GM23338 (cell line): ENCODE results near the gene NIF3L1. TPM values are rescaled to one million over a fixed set of nuclear protein-coding genes. Genes with fewer than 3 reads are reported as not detected.

Experiments used
- ATAC-seq: fragments of 200-7000 bp; cut with Tn5 transposase; 3 replicates; pipeline ENCODE4 v1.9.1; 2020
- DNase-seq: peaks from one replicate; pipeline ENCODE4 v3.0.0-alpha.2; 2015; ENCODE audit warnings: low spot score
- H2AFZ ChIP-seq: fragments of 200-600 bp; sonication (generic); 2 replicates; pipeline ENCODE4 v1.8.0; 2016; ENCODE audit warnings: antibody characterized with exemption, mild to moderate bottlenecking, moderate library complexity
- H3F3A ChIP-seq: fragments of 200-600 bp; sonication (generic); replicated peaks from 2 replicates; pipeline ENCODE4 v1.8.0; 2017; ENCODE audit warnings: antibody characterized with exemption, mixed run types, low read depth
- H3K27ac ChIP-seq: fragments of 200-600 bp; sonication (generic); 2 replicates; pipeline ENCODE4 v1.6.1; 2016; ENCODE audit warnings: low read depth
- H3K27me3 ChIP-seq: fragments of 200-600 bp; sonication (generic); 2 replicates; pipeline ENCODE4 v1.8.0; 2016; ENCODE audit warnings: mild to moderate bottlenecking, mixed run types, moderate library complexity; ENCODE audit not compliant: insufficient read depth
- H3K36me3 ChIP-seq: fragments of 200-600 bp; sonication (generic); 2 replicates; pipeline ENCODE4 v1.8.0; 2016; ENCODE audit warnings: mild to moderate bottlenecking; ENCODE audit not compliant: insufficient read depth
- H3K4me1 ChIP-seq: fragments of 200-600 bp; sonication (generic); 2 replicates; pipeline ENCODE4 v1.8.0; 2016; ENCODE audit warnings: mild to moderate bottlenecking, moderate library complexity; ENCODE audit not compliant: insufficient read depth
- H3K4me2 ChIP-seq: fragments of 200-600 bp; sonication (generic); 2 replicates; pipeline ENCODE4 v1.7.1; 2017; ENCODE audit warnings: mixed run types
- H3K4me3 ChIP-seq: fragments of 200-600 bp; sonication (generic); 2 replicates; pipeline ENCODE4 v1.6.1; 2016; ENCODE audit warnings: mixed run types
- H3K79me2 ChIP-seq: fragments of 200-600 bp; sonication (generic); replicated peaks from 2 replicates; pipeline ENCODE4 v1.8.0; 2017; ENCODE audit warnings: mild to moderate bottlenecking; ENCODE audit not compliant: insufficient read depth
- H3K9me2 ChIP-seq: fragments of 200-600 bp; sonication (generic); 2 replicates; pipeline ENCODE4 v1.8.0; 2017; ENCODE audit not compliant: insufficient read depth
- H4K20me1 ChIP-seq: fragments of 200-600 bp; sonication (generic); replicated peaks from 2 replicates; pipeline ENCODE4 v1.8.0; 2017; ENCODE audit warnings: mild to moderate bottlenecking; ENCODE audit not compliant: insufficient read depth
- H3K27ac Mint-ChIP-seq: 2 replicates; pipeline ENCODE4 v1.8.0; 2020; ENCODE audit warnings: inconsistent platforms, mild to moderate bottlenecking, moderate library complexity, mixed read lengths
- H3K27me3 Mint-ChIP-seq: 3 replicates; pipeline ENCODE4 v1.8.0; 2022; ENCODE audit warnings: low read depth, mild to moderate bottlenecking, moderate library complexity, mixed read lengths, inconsistent platforms; ENCODE audit not compliant: insufficient read depth, poor library complexity
- H3K36me3 Mint-ChIP-seq: 3 replicates; pipeline ENCODE4 v1.8.0; 2021; ENCODE audit warnings: low read depth, mild to moderate bottlenecking, inconsistent platforms, moderate library complexity, mixed read lengths
- H3K4me1 Mint-ChIP-seq: 3 replicates; pipeline ENCODE4 v1.8.0; 2020; ENCODE audit warnings: mild to moderate bottlenecking, inconsistent platforms, mixed read lengths
- H3K4me3 Mint-ChIP-seq: 3 replicates; pipeline ENCODE4 v1.8.0; 2021; ENCODE audit warnings: moderate library complexity, mild to moderate bottlenecking, inconsistent platforms, mixed read lengths
- H3K9me3 Mint-ChIP-seq: 3 replicates; pipeline ENCODE4 v1.8.0; 2020; ENCODE audit warnings: moderate library complexity, mild to moderate bottlenecking, inconsistent platforms, mixed read lengths
- CREB1 ChIP-seq: fragments of 250-450 bp; sonication (Bioruptor Pico); IDR thresholded peaks from 2 replicates; pipeline ENCODE4 v1.5.0; 2020; ENCODE audit warnings: low read depth, mild to moderate bottlenecking, moderate library complexity
- ETS1 ChIP-seq: IDR thresholded peaks from 2 replicates; pipeline ENCODE4 v1.6.1; 2016; ENCODE audit warnings: antibody characterized with exemption
- EZH2 ChIP-seq: fragments of 200-600 bp; sonication (generic); IDR thresholded peaks from one replicate; pipeline ENCODE4 v1.8.0; 2017; ENCODE audit warnings: antibody characterized with exemption, mild to moderate bottlenecking, low read depth; ENCODE audit not compliant: unreplicated experiment
- EZH2phosphoT487 ChIP-seq: fragments of 200-600 bp; sonication (generic); IDR thresholded peaks from one replicate; pipeline ENCODE4 v1.8.1; 2018; ENCODE audit warnings: antibody characterized with exemption; ENCODE audit not compliant: unreplicated experiment
- JUNB ChIP-seq: IDR thresholded peaks from one replicate; pipeline ENCODE4 v1.6.1; 2016; ENCODE audit warnings: antibody characterized with exemption; ENCODE audit not compliant: unreplicated experiment
- NANOG ChIP-seq: IDR thresholded peaks from 2 replicates; pipeline ENCODE4 v1.6.1; 2016; ENCODE audit warnings: antibody characterized with exemption, borderline replicate concordance
- POLR2AphosphoS5 ChIP-seq: IDR thresholded peaks from 2 replicates; pipeline ENCODE4 v1.6.1; 2016; ENCODE audit warnings: antibody characterized with exemption, low read depth
- REST ChIP-seq: IDR thresholded peaks from one replicate; pipeline ENCODE4 v1.6.1; 2018; ENCODE audit warnings: antibody characterized with exemption; ENCODE audit not compliant: unreplicated experiment
- STAT1 ChIP-seq: IDR thresholded peaks from one replicate; pipeline ENCODE4 v1.6.1; 2016; ENCODE audit warnings: antibody characterized with exemption; ENCODE audit not compliant: unreplicated experiment
- ZNF114 ChIP-seq: fragments of 250-450 bp; sonication (Bioruptor Pico); IDR thresholded peaks from 2 replicates; pipeline ENCODE4 v1.5.0; 2020; ENCODE audit warnings: mild to moderate bottlenecking, moderate library complexity
- ZNF462 ChIP-seq: fragments of 250-450 bp; sonication (Bioruptor Pico); IDR thresholded peaks from 2 replicates; pipeline ENCODE4 v1.5.0; 2020; ENCODE audit warnings: mild to moderate bottlenecking, moderate library complexity
- polyA plus RNA-seq: library from polyadenylated mRNA; unstranded; fragments of >200 nt; fragmentation: Nextera tagmentation; extraction: Ambion mirVana; gene quantifications from 2 replicates; pipeline ENCODE4 v1.2.1, GENCODE V29; 2016
- total RNA-seq: library from RNA; depleted of rRNA; stranded (reverse); fragments of >200 nt; shearing (Covaris generic); gene quantifications from 2 replicates; pipeline ENCODE4 v1.2.3, GENCODE V29; 2014

Gene NIF3L1
- total and polyA plus RNA-seq, 2 experiments from 2014 or later = 62.8 to 63.9 TPM

GRCh38 chr2:200860092-200860795 is 28.9 kb upstream of the NIF3L1 start:
- peaks cover 7% of the 10 kb centered on the region; the same call in 1 of the 2 replicates for H3F3A ChIP-seq
- no peak overlapping the region for H3K4me3 Mint-ChIP-seq
- ATAC-seq = no peak

More at GRCh38 chr2:200860092-200860795, 28.9 kb upstream of the NIF3L1 start:
- no peak overlapping the region for H3K4me3 ChIP-seq
- H2AFZ ChIP-seq = no peak overlapping the region
- Mint-ChIP-seq H3K4me1 (peaks cover 17% of the 10 kb centered on the region), H3K27me3 (peaks cover 7% of the 10 kb centered on the region), H3K27ac (peak overlapping the region; percentile 54), H3K9me3 (no peaks in the 10 kb centered on the region), H3K36me3 (peaks cover 61% of the 10 kb centered on the region)
- H3K4me1 ChIP-seq = peaks cover 18% of the 10 kb centered on the region
- H3K9me2 ChIP-seq = no peaks in the 10 kb centered on the region
- DNase-seq = peak; percentile 8
- no peaks in the 10 kb centered on the region for H3K27me3 ChIP-seq
- H3K4me2 ChIP-seq = no peak overlapping the region
- H4K20me1 ChIP-seq = peaks cover 18% of the 10 kb centered on the region
- peaks cover 53% of the 10 kb centered on the region for H3K36me3 ChIP-seq
- H3K79me2 ChIP-seq = peaks cover 67% of the 10 kb centered on the region
- H3K27ac ChIP-seq = no peak overlapping the region
- TF ChIP-seq ETS1 (no peak), JUNB (no peak), STAT1 (no peak), EZH2 (no peak), EZH2phosphoT487 (no peak), NANOG (no peak), ZNF462 (CRISPR knock-in tag) (no peak), ZNF114 (no peak), REST (no peak), POLR2AphosphoS5 (no peak), CREB1 (CRISPR knock-in tag) (no peak)
